Stimulated activated naive CD4-positive, alpha-beta T cell treated with Interleukin-2 at 50 U/mL for 16 hours (primary cell): ENCODE data around the gene SSC4D.
A peak's percentile ranks its signal among the peaks of the same experiment; 100 is the strongest.
"Not testable (repeated sequence)": the region's sequence is repeated elsewhere in the genome, so short reads cannot be mapped to it uniquely, and the experiment has no call there.

Experiments
- DNase-seq: peaks from one replicate; lab custom pipeline; 2025; lab: John Stamatoyannopoulos, UW

Gene SSC4D

DNA sequence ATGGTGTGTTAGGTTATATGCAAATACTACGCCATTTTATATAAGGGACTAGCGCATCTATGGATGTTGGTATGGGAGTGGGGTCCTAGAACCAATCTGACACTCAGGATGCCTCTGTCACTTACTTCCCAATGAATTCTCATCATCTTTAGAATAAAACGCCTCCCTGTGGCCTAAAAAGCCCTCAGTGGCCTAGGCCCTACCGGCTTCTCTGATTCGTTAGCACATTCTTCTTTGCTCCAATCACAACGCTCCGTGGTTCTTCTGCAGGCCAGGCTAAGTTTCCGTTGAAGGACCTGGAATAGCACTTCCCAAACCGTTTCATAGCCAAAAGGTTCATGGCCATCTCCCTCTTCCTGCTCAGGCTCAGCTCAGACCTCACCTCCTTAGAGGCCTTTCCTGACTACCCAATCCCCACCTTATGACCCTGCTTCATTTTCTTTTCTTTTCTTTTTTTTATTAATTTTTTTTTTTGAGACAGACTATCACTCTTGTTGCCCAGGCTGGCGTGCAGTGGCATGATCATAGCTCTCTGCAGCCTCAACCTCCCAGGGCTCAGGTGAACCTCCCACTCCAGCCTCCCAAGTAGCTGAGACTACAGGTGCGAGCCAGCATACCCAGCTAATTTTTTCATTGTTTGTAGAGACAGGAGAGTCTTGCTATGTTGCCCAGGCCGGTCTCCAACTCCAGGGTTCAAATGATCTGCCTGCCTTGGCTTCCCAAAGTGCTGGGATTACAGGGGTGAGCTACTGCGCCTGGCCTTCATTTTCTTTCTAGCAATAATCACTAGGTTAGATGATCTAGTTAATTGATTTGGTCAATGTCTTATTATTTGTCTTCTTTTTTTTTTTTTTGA, 26.2 kb downstream of the SSC4D start:
- DNase-seq: no peak

DNA sequence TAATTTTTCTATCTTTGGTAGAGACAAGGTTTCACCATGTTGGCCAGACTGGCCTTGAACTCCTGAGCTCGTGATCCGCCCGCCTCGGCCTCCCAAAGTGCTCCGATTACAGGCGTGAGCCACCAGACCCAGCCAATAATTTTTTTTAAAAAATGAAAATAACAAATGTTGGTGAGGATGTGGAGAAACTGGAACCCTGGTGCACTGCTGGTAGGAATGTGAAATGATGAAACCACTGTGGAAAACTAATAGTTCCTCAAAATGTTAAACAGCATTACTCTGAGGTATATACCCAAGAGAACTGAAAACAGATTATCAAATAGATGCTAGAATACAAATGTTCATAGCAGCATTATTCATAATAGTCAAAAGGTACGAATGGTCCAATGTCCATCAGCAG, 27.7 kb downstream of the SSC4D start:
- DNase-seq: no peak

GRCh38 chr7:76380623-76380966, 28.9 kb downstream of the SSC4D start:
- DNase-seq: no peak

DNA sequence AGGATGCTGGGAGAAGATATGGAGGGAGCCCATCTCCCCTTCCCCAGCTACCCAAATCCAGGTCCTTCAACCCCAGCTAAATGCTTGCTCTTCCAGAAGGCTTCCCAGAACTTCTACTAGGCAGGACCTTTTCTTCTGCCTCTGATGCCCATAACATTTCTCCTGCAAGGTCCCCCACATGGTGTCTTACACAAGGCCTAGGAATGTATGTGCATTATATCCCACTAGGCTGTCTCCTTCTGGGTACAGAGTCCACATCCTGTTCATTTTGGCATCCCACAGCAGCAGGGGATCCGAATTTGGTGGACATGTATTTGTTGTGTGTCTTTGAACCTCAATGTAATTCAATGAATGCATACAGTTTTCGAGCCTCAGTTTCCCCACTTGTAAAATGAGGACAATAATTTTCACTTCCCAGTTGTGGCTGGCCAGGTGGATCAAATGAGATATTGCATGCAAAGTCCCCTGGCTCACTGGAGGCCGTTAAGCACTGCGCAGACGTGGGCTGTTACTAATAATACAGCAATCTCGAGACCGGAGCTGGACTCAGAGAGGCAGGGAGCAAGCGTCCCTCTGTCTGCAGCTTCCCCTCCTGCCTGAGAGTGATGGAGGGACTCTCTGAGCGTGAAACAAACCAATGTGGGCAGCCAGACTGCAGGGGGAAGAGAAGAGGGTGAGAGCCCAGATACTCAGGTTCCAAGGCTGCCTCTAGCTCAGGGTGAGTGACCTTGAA, 32.1 kb downstream of the SSC4D start:
- DNase-seq: no peak

DNA sequence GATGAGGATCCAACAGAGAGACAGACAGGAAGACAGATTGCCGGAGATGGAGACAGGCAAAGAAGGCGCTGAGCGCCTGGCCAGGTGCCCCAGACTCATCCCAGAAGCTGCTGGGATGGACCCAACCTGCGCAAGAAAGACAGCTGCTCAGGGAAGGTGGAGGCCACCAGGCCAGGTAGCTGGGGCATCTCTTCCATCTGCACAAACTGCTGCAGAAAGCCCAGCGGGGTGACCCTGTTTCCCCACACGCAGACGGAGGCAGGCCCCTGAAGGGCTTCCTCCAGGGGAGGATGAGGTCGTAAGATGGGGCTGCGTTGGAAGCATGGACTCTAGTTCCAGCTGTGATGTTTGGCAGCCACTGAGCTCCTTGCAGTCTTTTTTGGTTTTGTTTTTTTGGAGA, 34.2 kb downstream of the SSC4D start:
- no peak for DNase-seq

DNA sequence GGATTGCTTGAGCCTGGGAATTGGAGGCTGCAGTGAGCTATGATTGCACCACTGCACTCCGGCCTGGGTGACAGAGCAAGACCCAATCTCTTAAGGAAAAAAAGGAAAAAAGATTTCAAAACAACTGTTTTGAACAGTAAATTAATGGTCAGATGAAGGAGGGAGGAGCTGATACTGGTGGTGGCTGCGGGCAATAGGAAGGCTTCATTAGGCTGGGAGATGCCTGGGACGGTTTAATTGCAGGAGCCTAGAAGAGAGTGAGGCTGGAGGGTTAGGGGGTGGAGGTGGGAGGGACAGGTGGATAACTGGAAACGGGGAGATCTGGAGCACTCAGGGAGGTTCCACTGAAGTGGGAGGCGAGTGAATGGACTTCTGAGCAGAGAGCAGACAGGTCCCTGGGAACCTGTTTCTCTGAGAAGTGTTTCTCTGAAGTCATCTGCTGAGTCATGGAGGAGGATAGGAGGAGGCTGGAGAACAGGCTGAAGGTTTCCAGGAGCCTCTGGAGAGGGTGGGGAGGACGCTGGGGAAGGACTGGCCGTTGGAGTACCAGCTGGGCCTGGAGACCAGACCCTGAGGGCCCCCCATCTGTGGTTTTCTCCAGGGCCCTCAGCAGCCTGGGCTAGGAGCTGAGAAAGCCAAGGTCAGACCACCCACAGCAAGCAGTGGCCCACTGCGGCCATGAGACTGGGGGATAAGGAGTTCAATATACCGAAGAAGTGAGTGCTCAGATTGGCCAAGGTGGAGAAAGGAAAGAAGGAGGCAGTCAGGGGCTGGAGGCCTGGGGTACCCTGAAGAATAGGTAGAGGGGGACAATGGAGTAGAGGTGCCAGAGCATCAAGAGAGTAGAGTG, 36.3 kb downstream of the SSC4D start:
- DNase-seq: no peak

DNA sequence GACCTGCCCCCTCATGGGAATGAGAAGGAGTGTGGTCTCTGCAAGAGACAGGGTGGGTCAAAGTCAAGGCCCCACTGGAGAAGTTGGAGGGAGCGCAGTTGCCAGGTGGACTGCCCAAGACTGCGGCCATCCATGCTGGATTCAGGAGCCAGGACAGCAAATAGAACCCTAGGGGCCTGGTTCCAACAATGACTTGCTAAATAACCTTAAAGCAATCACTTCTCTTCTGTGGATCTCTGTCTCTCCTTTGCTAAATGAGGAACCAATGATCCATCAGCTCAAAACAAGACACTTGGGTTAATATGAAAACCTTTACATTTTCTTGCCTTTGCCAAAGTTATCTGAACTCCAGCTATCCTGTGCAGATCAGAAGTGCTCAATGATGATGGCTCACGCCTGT, 38.1 kb downstream of the SSC4D start:
- DNase-seq: no peak

GRCh38 chr7:76369018-76369417, 40.5 kb downstream of the SSC4D start:
- DNase-seq: no peak

DNA sequence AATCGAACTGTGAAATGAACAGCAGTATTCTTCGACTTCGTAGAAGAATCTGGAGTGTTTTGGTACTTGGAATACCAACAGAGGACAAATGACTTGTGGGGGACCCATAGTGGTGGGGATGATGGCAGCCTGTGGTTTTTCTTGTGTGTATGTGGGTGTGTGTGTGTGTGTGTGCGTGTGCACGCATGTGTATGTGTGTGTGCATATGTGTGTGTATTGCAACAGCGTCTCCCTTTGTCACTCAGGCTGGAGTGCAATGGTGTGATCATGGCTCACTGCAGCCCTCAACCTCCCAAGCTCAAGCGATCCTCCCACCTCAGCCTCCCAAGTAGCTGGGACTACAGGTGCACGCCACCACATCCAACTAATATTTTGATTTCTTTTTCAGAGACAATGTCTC, 41.3 kb downstream of the SSC4D start:
- no peak for DNase-seq

- DNase-seq: no peak
Observed at GRCh38 chr7:76364198-76364584, 45.3 kb downstream of the SSC4D start.

DNA sequence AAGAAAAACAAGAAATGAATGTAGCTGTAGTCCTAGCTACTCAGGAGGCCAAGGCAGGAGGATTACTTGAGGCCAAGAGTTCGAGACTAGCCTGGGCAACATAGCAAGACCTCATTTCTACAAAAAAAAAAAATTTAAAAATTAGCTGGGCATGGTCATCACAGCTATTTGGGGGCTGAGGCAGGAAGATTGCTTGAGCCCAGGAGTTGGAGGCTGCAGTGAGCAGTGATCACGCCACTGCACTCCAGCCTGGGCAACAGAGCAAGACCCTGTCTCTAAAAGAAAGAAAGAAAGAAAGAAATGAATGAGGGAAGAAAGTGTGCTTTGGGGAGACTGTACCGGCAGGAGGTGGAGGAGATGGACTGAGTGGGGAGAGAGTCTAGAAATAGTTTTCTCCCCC, 45.7 kb downstream of the SSC4D start:
- DNase-seq: not testable (repeated sequence)

DNA sequence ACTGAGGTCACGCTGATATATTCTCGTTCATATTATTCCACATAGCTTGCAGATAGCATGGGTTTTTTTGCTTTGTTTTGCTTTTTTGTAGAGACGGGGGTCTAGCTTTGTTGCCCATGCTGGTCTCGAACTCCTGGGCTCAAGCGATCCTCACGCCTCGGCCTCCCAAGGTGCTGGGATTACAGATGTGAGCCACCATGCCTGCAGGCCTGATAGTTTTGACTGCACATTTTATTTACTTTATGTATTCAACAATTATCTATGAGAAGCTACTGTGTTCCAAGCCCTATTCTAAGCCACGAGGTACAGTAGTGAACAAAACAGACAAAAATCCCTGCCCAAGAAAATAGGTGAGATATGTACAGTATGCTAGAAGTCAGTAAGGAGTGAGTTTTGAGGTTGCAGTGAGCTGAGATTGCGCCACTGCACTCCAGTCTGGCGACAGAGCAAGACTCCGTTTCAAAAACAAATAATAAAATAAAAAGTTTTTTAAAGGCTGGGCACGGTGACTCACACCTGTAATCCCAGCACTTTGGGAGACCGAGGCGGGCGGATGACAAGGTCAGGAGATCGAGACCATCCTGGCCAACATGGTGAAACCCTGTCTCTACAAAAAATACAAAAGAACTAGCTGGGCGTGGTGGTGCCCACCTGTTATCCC, 49.4 kb downstream of the SSC4D start:
- no peak for DNase-seq

- peak; percentile 95 for DNase-seq
Observed at GRCh38 chr7:76359111-76359977, 50.2 kb downstream of the SSC4D start.

DNA sequence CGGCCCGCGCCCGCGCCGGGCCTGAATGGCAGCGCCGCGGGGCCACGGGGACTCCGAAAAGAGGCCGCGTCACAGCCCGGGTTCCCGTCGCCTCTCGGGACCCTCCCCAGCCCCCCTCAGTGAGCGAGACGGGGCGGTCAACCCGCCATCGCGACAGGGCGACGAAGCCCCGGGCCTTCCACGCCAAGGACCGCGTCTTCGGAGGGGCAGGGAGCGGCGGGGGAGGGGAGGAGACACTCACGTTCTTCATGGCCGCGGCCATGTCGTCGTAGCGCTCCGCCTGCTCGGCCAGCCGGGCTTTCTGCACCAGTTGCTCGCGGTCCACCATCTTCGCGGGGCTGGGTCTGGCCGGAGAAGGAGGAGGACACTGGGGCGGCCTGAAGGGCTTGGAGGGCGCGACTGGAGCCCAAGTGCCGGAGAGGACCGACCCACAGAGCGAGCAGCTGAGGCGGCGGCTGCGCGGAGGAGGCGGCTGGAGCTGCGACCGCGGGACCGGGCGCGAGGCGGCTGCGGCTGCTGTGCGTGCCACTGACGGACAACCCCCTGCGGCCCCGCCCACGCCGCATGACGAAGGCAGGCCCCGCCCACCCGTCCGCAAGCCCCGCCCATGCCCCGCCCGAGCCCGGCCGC, 50.9 kb downstream of the SSC4D start, which contains the start of gene YWHAG:
Gene YWHAG (minus strand): TSS at position 511 of the 630 bp plus-strand sequence. CDS start 183 bp downstream, at position 328.
- DNase-seq: peak; percentile 93

GRCh38 chr7:76358011-76358480, 51.5 kb downstream of the SSC4D start:
- peak; percentile 56 for DNase-seq

GRCh38 chr7:76357475-76358010, 52.0 kb downstream of the SSC4D start:
- DNase-seq: no peak

DNA sequence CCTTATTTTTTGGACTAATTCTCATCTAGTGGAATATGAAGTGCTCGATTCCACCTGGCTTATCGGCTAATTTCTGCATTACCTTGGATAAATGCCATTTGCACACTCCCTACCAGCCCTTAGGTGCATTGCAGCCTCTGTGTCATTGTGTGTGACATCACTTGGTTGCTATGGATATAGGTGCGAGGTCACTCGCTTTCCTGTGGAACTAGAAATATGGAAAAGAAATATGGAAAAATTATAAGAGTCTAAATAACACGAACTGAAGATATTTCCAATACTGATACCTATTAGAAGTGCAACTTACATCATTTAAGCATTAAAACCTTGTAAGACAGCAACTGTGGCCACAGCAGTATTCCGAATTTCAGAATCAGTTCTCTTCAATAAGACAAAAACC, 52.7 kb downstream of the SSC4D start:
- no peak for DNase-seq

GRCh38 chr7:76356115-76356514, 53.4 kb downstream of the SSC4D start:
- DNase-seq: no peak

- DNase-seq: no peak
Observed at GRCh38 chr7:76354981-76355730, 54.3 kb downstream of the SSC4D start.
